GM23248 (cell line): ENCODE measurements around the gene SPG21.

Experiments
- EZH2 ChIP-seq: fragments of 200-600 bp; sonication (generic); IDR thresholded peaks from 2 replicates; pipeline ENCODE4 v1.6.1; 2018; ENCODE audit warnings: antibody characterized with exemption, mild to moderate bottlenecking; ENCODE audit not compliant: insufficient read depth, poor library complexity, severe bottlenecking
- EZH2phosphoT487 ChIP-seq: fragments of 200-600 bp; sonication (generic); IDR thresholded peaks from 2 replicates; pipeline ENCODE4 v1.6.1; 2018; ENCODE audit warnings: antibody characterized with exemption, moderate library complexity, mild to moderate bottlenecking, low read depth; ENCODE audit not compliant: insufficient read depth

GRCh38 chr15:64944961-64945360, 44.8 kb downstream of the SPG21 start:
- TF ChIP-seq EZH2, result no peak
- TF ChIP-seq EZH2phosphoT487, result no peak
